GM23248 (cell line): Measurements from ENCODE around the gene TMEM139.

Experiments
- EZH2 ChIP-seq: fragments of 200-600 bp; sonication (generic); IDR thresholded peaks from 2 replicates; pipeline ENCODE4 v1.6.1; 2018; ENCODE audit warnings: antibody characterized with exemption, mild to moderate bottlenecking; ENCODE audit not compliant: insufficient read depth, poor library complexity, severe bottlenecking
- EZH2phosphoT487 ChIP-seq: fragments of 200-600 bp; sonication (generic); IDR thresholded peaks from 2 replicates; pipeline ENCODE4 v1.6.1; 2018; ENCODE audit warnings: antibody characterized with exemption, moderate library complexity, mild to moderate bottlenecking, low read depth; ENCODE audit not compliant: insufficient read depth

DNA sequence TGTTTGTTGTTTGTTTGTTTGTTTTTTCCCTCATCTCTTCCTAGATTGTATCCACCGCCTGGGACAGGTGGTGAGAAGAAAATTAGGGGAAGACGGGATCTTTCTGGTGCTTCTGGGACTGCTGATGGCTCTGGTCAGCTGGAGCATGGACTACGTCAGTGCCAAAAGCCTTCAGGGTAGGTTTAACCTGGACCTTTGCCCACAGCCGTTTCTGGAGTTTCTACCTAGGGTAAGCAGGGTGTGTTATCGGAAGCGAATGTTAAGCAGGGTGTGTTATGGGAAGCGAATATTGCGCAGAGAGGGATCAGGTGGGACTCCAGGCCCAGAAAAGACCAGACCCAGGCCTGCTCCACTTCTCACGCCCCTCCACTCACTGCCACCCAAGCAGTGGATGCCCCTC is 35.9 kb downstream of the TMEM139 start:
- no peak for TF ChIP-seq EZH2
- TF ChIP-seq EZH2phosphoT487, result no peak
